HG03342 (cell line): ENCODE measurements around the gene HMGN3.
"Not testable (repeated sequence)": the region's sequence is repeated elsewhere in the genome, so short reads cannot be mapped to it uniquely, and the experiment has no call there.

Source experiments
- ATAC-seq: cut with Tn5 transposase; IDR thresholded peaks from one replicate; pipeline ENCODE4 v1.9.1; 2021; ENCODE audit warnings: mild to moderate bottlenecking, moderate library complexity; ENCODE audit not compliant: unreplicated experiment

Gene HMGN3

DNA sequence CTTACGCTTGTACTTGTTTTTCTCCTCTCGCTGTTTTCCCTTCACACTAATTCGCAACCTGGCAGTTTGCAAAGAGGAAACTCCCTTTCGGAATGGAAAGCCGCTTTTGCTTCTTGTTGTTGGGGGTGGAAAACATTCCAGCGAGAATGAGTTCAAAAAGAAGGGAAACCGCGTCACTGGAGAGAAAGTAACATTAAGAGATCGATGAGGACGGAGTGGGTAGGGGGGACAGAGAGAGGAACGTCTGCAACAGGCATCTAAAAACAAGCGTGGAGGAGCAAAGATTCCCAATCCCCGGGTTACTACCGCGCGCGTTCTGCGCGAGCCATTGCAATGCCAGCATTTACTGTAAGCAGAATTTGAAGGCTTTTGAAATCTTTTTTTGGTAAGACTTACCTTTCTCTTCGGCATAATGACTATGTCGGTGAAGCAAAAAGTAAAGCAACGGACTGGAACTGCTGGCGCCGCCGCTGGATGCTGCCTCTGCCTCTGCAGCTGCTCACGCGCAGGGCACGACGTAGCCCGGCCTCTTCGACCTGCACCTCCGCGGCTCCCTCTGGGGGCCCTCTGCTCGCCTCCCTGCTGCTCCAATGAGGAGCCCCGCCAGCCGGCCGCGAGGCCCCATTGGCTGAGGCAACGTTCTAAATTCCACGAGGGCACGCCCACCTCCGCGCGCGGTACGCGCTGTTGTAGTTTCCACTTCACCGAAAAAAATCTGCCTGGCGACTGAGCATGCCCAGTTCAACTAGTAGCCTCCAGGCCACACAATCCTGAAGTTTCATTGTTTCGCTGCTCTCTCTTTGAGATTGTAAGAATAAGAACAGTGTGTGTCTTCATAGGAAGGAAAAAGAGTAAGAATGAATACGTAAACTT, at the start of gene HMGN3:
Gene HMGN3, minus strand, starts transcription at position 533 of the 873 bp plus-strand sequence.
- ATAC-seq: peak; percentile 93

DNA sequence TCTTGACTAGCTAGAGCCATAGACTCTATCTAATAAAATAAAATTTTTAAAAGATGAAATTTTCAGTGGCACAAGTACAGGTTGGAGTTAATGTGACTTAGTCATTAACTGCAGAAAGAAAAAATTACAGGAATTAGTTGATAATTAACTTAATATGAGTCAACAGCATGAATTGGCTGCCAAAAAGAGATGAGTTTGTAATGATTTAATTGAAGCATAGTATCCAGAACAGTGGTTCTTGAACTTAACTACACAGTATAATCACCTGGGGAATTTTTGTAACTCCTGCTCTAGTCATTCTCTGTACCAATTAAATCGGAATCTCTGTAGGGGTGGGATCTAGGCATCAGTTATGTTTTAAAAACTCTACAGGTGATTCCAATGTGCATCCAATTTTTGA, 46.3 kb upstream of the HMGN3 start:
- ATAC-seq: no peak

DNA sequence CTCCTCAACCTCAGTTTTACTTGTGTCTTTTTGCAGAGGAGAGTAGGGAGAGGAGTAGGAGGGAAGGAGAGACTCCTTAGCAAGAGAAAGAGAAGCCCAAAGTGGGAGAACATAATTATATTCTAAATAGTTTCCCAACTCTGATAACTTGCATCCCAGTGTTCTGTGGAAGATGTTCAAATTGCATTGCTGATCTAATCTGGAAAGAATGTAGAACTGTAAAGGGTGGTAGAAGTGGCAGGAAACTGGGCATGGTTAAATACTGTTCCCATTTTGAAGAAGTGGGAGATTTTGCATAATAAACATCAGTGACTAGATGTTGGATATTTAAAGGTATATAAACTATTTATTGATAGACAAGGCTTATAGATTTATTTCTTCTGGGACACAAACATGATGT, 42.6 kb upstream of the HMGN3 start:
- no peak for ATAC-seq

- no peak for ATAC-seq
Observed at GRCh38 chr6:79269877-79270276, 35.4 kb upstream of the HMGN3 start.

DNA sequence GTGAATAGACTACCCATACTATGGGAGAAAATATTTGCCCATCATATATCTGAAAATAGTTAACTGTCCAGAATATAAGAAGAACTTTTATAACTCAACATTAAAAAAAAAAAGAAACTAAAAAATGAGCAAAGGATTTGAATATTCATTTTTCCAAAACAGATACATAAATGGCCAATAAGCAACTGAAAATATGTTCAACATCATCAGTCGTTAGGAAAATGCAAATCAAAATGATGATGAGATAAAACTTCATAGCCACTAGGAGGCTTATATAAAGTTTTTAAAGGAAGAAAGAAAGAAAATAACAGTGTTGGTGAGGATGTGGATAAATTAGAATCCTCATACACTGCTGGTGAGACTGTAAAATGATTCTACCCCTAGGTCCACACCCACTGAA, 32.6 kb upstream of the HMGN3 start:
- no peak for ATAC-seq

DNA sequence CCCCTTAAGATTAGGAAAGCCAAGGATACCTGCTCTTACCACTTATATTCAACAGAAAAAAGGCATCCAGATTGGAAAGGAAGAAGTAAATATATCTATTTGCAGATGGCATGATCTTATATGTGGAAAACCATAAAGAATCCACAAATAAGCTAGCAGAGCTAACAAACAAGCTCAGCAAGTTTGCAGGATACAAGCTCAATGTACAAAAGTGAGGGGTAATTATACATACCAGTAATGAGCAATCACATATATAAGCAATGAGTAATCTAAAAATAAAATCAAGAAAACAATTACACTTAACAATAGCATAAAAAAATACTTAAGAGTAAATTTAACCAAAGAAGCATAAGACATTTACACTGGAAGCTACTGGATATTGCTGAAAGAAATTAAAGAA, 31.6 kb upstream of the HMGN3 start:
- ATAC-seq: no peak

DNA sequence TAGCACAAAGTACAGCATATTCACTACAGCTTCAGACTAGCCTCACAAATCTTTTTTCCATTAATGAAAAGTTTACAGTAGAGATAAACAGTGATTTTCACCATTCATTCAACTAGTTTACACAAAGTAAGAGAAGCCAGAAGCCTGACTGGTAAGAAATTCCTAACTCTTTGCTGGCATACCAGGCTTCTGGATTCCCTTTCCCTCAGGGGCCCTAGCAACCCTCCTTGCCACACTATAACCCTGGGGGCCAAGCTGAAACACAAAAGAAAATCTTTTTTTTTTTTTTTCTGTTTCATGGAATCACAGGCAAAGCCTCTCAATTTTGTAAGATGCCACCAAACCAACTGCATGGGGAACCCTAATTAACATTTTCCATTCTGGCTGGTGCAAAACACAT, 28.9 kb upstream of the HMGN3 start:
- ATAC-seq: no peak

DNA sequence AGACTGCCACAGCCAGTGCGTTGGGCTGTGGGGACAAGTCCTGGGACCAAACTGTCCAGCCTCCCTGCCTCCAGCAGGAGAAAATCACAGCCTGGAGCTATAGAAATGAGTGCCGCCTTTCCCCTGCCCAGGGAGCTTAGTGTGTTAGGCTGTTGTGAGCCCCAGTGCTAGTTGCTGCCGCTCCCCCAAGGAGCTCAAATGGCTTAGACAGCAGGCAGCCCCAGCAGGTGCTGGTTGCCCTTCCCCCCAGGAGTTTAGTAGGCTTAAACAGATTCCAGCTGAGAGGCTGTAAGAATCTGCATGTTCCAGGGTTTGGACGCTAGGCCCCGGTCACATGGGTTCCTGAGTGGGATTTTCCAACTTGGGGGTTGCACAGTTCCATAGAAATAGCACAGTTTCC, 27.2 kb upstream of the HMGN3 start:
- no peak for ATAC-seq

GRCh38 chr6:79260772-79261171, 26.3 kb upstream of the HMGN3 start:
- ATAC-seq: no peak

GRCh38 chr6:79257381-79258205, 23.1 kb upstream of the HMGN3 start:
- no peak for ATAC-seq

DNA sequence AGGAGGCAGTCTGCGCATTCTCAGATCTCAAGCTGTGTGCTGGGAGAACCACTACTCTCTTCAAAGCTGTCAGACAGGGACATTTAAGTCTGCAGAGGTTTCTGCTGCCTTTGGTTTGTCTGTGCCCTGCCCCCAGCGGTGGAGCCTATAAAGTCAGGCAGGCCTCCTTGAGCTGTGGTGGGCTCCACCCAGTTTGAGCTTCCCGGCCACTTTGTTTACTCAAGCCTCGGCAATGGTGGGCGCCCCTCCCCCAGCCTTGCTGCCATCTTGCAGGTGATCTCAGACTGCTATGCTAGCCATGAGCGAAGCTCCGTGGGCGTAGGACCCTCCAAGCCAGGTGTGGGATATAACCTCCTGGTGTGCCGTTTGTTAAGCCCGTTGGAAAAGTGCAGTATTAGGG, 22.3 kb upstream of the HMGN3 start:
- not testable (repeated sequence) for ATAC-seq

DNA sequence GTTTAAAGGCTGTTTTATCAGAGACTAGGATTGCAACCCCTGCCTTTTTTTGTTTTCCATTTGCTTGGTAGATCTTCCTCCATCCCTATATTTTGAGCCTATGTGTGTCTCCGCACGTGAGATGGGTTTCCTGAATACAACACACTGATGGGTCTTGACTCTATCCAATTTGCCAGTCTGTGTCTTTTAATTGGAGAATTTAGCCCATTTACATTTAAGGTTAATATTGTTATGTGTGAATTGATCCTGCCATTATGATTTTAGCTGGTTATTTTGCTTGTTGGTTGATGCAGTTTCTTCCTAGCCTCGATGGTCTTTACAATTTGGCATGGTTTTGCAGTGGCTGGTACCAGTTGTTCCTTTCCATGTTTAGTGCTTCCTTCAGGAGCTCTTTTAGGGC, 20.6 kb upstream of the HMGN3 start:
- ATAC-seq: not testable (repeated sequence)

GRCh38 chr6:79250559-79250958, 16.1 kb upstream of the HMGN3 start:
- no peak for ATAC-seq

DNA sequence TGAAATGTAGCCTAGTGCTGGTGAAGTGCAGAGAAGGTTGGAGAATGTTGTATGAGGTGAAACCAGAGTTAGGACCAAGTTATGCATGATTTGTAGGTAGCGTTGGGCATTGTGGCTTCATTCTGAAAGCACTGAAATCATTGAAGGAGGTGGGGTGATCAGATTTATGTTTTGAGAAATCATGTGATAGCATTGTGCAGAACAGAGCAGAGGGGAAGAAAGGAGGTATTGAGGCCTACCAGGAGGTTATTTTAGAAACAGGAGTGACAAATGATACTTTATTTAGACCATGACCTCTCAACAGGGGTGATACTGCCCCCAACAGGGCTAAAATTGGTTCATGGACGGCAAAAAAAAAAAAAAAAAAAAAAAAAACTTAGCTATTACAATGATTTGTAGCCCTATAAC, 15.6 kb upstream of the HMGN3 start:
- peak; percentile 73 for ATAC-seq

GRCh38 chr6:79249136-79249535, 14.7 kb upstream of the HMGN3 start:
- ATAC-seq: no peak

DNA sequence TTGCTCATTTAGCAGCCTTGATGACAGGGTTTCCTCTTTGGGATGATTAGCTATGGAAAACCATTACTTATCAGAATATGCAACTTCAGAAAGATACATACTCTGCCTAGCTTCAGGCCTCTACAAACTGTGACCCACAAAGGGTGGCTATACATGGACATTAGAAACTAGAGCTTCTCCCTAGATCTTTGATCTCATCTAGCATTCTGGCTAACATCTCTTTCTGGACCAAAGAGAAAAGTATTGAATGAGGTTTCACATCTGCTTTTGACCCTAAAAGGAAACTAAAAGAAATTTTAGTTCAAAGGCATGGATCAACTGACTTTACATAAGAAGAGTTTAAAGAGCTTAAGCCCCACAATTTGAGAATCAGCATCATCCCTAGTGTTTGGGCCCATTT, 12.4 kb upstream of the HMGN3 start:
- peak; percentile 79 for ATAC-seq

GRCh38 chr6:79241228-79241627, 6.7 kb upstream of the HMGN3 start:
- ATAC-seq: no peak

- peak; percentile 62 for ATAC-seq
Observed at GRCh38 chr6:79240509-79240908, 6.0 kb upstream of the HMGN3 start.

DNA sequence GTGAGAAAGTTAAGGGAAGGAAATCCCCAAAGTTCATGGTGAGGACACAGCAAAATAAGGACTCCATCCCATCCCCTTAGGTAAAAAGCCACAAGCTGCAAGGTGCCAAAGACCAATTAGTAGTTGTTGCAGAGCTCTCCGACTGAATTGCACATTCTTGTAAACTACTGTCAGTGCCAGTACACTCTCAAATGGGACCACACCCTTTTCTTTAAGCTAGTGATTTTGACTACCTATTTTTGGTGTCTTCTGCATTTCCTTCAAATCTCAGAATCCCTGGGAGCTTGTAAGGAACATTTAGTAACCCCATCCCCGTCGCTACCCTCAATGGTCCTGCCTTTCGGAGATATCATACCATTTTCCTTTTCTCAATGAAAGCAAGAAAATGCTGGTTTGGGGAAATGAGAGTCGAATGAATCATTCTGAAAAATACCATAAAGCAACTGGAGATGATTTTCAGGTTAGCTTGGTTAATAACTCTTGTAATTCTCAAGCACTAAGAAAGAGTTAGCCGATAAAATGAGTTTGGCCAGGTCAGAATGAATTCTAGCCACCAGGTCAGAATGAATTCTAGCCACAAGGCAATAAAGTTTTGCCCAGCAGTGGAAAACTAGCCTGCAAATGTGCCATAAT, 5.2 kb upstream of the HMGN3 start:
- ATAC-seq: peak; percentile 48

GRCh38 chr6:79238919-79239318, 4.4 kb upstream of the HMGN3 start:
- no peak for ATAC-seq

DNA sequence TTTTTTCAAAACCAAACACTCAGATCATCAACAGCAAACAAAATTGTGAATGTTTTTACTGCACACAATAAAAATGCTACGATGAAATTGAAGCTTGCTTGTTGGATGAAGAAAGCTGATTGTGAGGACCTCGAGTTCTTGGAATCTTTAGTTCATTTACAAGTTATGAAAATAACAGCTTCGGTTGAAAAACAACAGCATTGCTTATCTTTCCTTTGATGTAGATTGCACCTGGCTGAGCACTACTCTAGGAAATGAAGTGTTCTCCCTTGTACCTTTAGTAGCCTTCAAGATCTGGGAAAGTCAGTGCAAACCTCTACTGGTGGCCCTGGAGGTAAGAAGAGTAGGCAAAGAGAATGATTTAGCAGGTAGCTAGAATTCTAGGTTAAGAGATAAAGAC, 2.2 kb upstream of the HMGN3 start:
- ATAC-seq: no peak
